Measurements from ENCODE around the gene FLNC. TPM values are rescaled to one million over a fixed set of nuclear protein-coding genes. Genes with fewer than 3 reads are reported as not detected.

Gene FLNC
- total and polyA plus RNA-seq, 2 donors (not counting 3 experiments of a cell fraction or from before 2014, with no cell fraction given), result 19.5 to 81.9 TPM

DNA sequence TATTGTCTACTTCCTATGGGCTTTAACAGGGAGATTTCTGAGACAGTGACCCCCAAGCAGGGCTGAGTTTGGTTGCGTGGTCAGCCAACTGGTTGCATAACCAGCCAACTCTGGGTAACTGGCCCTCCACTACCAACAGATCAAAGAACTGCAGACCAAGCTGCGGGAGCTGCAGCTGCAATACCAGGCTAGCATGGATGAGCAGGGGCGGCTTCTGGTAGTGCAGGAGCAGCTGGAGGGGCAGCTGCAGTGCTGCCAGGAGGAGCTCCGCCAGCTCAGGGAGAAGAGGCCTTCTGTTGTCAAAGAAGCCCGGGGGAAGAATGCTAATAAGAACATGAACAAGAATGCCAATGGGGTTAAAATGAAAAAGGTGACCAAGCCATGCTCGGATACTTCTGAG, 15.7 kb upstream of the FLNC start:
- H3K4me2 ChIP-seq (ENCODE audit: insufficient read depth, low read length), result no peak overlapping the region
- no peaks in the 10 kb centered on the region for H3K9me1 ChIP-seq (replicated peaks; ENCODE audit: control insufficient read depth, extremely low read depth, insufficient read depth, low read length)
- TF ChIP-seq GATA2 (IDR thresholded peaks at IDR 0.05; ENCODE audit: insufficient read depth, insufficient read length, low read depth, low read length) (no peak), POLR2A (IDR thresholded peaks at IDR 0.05; ENCODE audit: low read depth, low read length) (no peak), EZH2 (IDR thresholded peaks at IDR 0.05; ENCODE audit: borderline replicate concordance, low read depth, low read length, severe bottlenecking) (no peak), MYC (IDR thresholded peaks at IDR 0.05; ENCODE audit: low read depth, low read length) (no peak), POLR2AphosphoS5 (IDR thresholded peaks at IDR 0.05; ENCODE audit: insufficient read depth, low read depth, low read length) (no peak), FOS (IDR thresholded peaks at IDR 0.05; ENCODE audit: borderline replicate concordance, insufficient read depth, low read length) (no peak), JUN (IDR thresholded peaks at IDR 0.05; ENCODE audit: borderline replicate concordance, insufficient read depth, insufficient read length, low read depth) (no peak)
- TF ChIP-seq, protein P1, sequence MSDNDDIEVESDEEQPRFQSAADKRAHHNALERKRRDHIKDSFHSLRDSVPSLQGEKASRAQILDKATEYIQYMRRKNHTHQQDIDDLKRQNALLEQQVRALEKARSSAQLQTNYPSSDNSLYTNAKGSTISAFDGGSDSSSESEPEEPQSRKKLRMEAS (IDR thresholded peaks at IDR 0.05; ENCODE audit: insufficient read depth, insufficient read length), result no peak
- TF ChIP-seq, protein P2, sequence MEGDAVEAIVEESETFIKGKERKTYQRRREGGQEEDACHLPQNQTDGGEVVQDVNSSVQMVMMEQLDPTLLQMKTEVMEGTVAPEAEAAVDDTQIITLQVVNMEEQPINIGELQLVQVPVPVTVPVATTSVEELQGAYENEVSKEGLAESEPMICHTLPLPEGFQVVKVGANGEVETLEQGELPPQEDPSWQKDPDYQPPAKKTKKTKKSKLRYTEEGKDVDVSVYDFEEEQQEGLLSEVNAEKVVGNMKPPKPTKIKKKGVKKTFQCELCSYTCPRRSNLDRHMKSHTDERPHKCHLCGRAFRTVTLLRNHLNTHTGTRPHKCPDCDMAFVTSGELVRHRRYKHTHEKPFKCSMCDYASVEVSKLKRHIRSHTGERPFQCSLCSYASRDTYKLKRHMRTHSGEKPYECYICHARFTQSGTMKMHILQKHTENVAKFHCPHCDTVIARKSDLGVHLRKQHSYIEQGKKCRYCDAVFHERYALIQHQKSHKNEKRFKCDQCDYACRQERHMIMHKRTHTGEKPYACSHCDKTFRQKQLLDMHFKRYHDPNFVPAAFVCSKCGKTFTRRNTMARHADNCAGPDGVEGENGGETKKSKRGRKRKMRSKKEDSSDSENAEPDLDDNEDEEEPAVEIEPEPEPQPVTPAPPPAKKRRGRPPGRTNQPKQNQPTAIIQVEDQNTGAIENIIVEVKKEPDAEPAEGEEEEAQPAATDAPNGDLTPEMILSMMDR (IDR thresholded peaks at IDR 0.05; ENCODE audit: extremely low read depth in 1 of 2, insufficient read depth in 1 of 2, low read depth in 1 of 2, low read length in 2 of 2), result no peak
- BruUV-seq (replicated peaks), result no TSS peak
- H2AFZ ChIP-seq (ENCODE audit: low read depth, low read length), result no peak overlapping the region
- CTCF ChIA-PET, result interaction anchor here (0.9 to 2.0 kb wide), 4 partner anchors 8 to 33 kb away, joined by 3 to 5 read pairs (median 4); no protein-coding TSS in a partner anchor
- no peaks in the 10 kb centered on the region for H3K79me2 ChIP-seq (ENCODE audit: control insufficient read depth, insufficient read depth, low read length)
- H4K20me1 ChIP-seq (replicated peaks; ENCODE audit: control insufficient read depth, extremely low read depth, insufficient read depth, low read length), result no peaks in the 10 kb centered on the region
- no peaks in the 10 kb centered on the region for H3K36me3 ChIP-seq (ENCODE audit: control insufficient read depth in 2 of 2, extremely low read depth in 1 of 2, insufficient read depth in 2 of 2, low read length in 2 of 2)
- peaks cover 25 to 33% of the 10 kb centered on the region in 2 experiments for H3K27me3 ChIP-seq (ENCODE audit: control insufficient read depth in 2 of 2, insufficient read depth in 2 of 2, low read length in 2 of 2)
- intact Hi-C loops (cut with micrococcal nuclease), result no loop called here
- FAIRE-seq (no peak), DNase-seq (ENCODE audit: low read depth, low spot score) (no peak)
- dilution Hi-C loops (cut with MboI; ENCODE audit: extremely low pct_ligation_motif_present, low sequenced_read_pairs), result no loop called here
- POLR2A ChIA-PET, result no interaction called here
- H3K4me1 ChIP-seq (ENCODE audit: control insufficient read depth, extremely low read depth, insufficient read depth, low read length), result no peaks in the 10 kb centered on the region
- no peak overlapping the region for H3K9ac ChIP-seq (replicated peaks; ENCODE audit: extremely low read depth, insufficient read depth, low read length)
- no peak overlapping the region for H3K4me3 ChIP-seq (replicated peaks in 1 of 3; ENCODE audit: insufficient read depth in 1 of 3, low read depth in 1 of 3, low read length in 3 of 3)
- H3K27ac ChIP-seq (ENCODE audit: insufficient read depth, low read depth, low read length), result no peak overlapping the region
- H3K9me3 ChIP-seq (replicated peaks; ENCODE audit: control insufficient read depth, insufficient read depth, low read length), result no peaks in the 10 kb centered on the region

Data from endothelial cell of umbilical vein (primary cell).